Activated T-cell treated with anti-CD3 and anti-CD28 coated beads, Interleukin-2, amount 50 U/mL, for 72 hours (primary cell): ENCODE results near the gene TMA7B. TPM values are rescaled to one million over a fixed set of nuclear protein-coding genes. Genes with fewer than 3 reads are reported as not detected.
"Not testable (repeated sequence)": the region's sequence is repeated elsewhere in the genome, so short reads cannot be mapped to it uniquely, and the experiment has no call there.

Source experiments
- ATAC-seq, 2 donors: fragments of 150-1000 bp; cut with Tn5 transposase; replicated peaks in 1 of 2; 2 replicates each; pipeline ENCODE4 v1.10.0; 2021; ENCODE audit warnings: moderate library complexity in 2 of 2, mild to moderate bottlenecking in 1 of 2
- DNase-seq, 2 donors: peaks; one replicate each; pipeline ENCODE4 v3.0.0; 2021 to 2022; ENCODE audit warnings: mixed read lengths in 1 of 2
- H3K27ac Mint-ChIP-seq: one replicate; pipeline ENCODE4 v1.8.0; 2022; ENCODE audit warnings: mild to moderate bottlenecking, moderate library complexity, mixed read lengths
- H3K27me3 Mint-ChIP-seq: one replicate; pipeline ENCODE4 v1.8.0; 2022; ENCODE audit warnings: low read depth, mixed read lengths
- H3K36me3 Mint-ChIP-seq, 2 donors: one replicate each; pipeline ENCODE4 v1.8.0; 2022; ENCODE audit warnings: mixed read lengths in 2 of 2, mild to moderate bottlenecking in 1 of 2; ENCODE audit not compliant: insufficient read depth in 2 of 2
- H3K4me1 Mint-ChIP-seq: one replicate; pipeline ENCODE4 v1.8.0; 2022; ENCODE audit warnings: low read depth, mixed read lengths
- H3K4me3 Mint-ChIP-seq, 2 donors: one replicate each; pipeline ENCODE4 v1.8.0; 2022; ENCODE audit warnings: mild to moderate bottlenecking in 2 of 2, mixed read lengths in 2 of 2, moderate library complexity in 2 of 2
- H3K9me3 Mint-ChIP-seq, 2 donors: one replicate each; pipeline ENCODE4 v1.8.0; 2022; ENCODE audit warnings: mixed read lengths in 2 of 2
- total RNA-seq, 2 donors: library from RNA; stranded (reverse); gene quantifications; one replicate each; pipeline ENCODE4 v1.2.3, GENCODE V29; 2022

TMA7B gene
- total RNA-seq, 2 donors from 2014 or later: 1.4 to 2.5 TPM

- no peaks in the 10 kb centered on the region for H3K27me3 Mint-ChIP-seq
- H3K27ac Mint-ChIP-seq: no peak overlapping the region
- ATAC-seq (no peak), DNase-seq (no peak)
- no peak overlapping the region for H3K4me3 Mint-ChIP-seq
- H3K4me1 Mint-ChIP-seq: peaks cover 29% of the 10 kb centered on the region
- H3K36me3 Mint-ChIP-seq: no peaks in the 10 kb centered on the region
- no peaks in the 10 kb centered on the region for H3K9me3 Mint-ChIP-seq
These were observed 24.5 kb downstream of the TMA7B start for GRCh38 chr22:39984746-39985145.

- no peak overlapping the region for H3K27ac Mint-ChIP-seq
- no peaks in the 10 kb centered on the region for H3K9me3 Mint-ChIP-seq
- ATAC-seq: peak; percentile 76 to 84
- no peaks in the 10 kb centered on the region for H3K36me3 Mint-ChIP-seq
- no peaks in the 10 kb centered on the region for H3K27me3 Mint-ChIP-seq
- peaks cover 22% of the 10 kb centered on the region for H3K4me1 Mint-ChIP-seq
- peak overlapping the region; percentile 6 to 57 for H3K4me3 Mint-ChIP-seq
- peak; percentile 36 to 51 for DNase-seq
These were observed 25.3 kb downstream of the TMA7B start for GRCh38 chr22:39985383-39986035.

- H3K27ac Mint-ChIP-seq: no peak overlapping the region
- H3K36me3 Mint-ChIP-seq: no peaks in the 10 kb centered on the region
- peaks cover 21% of the 10 kb centered on the region for H3K27me3 Mint-ChIP-seq
- ATAC-seq (no peak), DNase-seq (no peak)
- H3K4me1 Mint-ChIP-seq: peaks cover 19% of the 10 kb centered on the region
- H3K9me3 Mint-ChIP-seq: no peaks in the 10 kb centered on the region
- no peak overlapping the region for H3K4me3 Mint-ChIP-seq
These were observed 28.4 kb downstream of the TMA7B start for GRCh38 chr22:39988386-39989114.

GRCh38 chr22:39989633-39990032 is 29.4 kb downstream of the TMA7B start:
- no peak overlapping the region for H3K4me3 Mint-ChIP-seq
- H3K27me3 Mint-ChIP-seq: peaks cover 27% of the 10 kb centered on the region
- ATAC-seq (no peak), DNase-seq (no peak)
- no peaks in the 10 kb centered on the region for H3K36me3 Mint-ChIP-seq
- H3K27ac Mint-ChIP-seq: no peak overlapping the region
- no peaks in the 10 kb centered on the region for H3K9me3 Mint-ChIP-seq
- H3K4me1 Mint-ChIP-seq: peaks cover 27% of the 10 kb centered on the region

GRCh38 chr22:39990686-39991085 is 30.5 kb downstream of the TMA7B start:
- Mint-ChIP-seq H3K27me3 (peaks cover 27% of the 10 kb centered on the region), H3K4me3 (no peak overlapping the region), H3K9me3 (no peaks in the 10 kb centered on the region), H3K27ac (no peak overlapping the region), H3K36me3 (no peaks in the 10 kb centered on the region), H3K4me1 (peaks cover 18% of the 10 kb centered on the region)
- DNase-seq (no peak), ATAC-seq (no peak)

GRCh38 chr22:39991159-39991860 is 31.1 kb downstream of the TMA7B start:
- H3K9me3 Mint-ChIP-seq: no peaks in the 10 kb centered on the region
- no peak overlapping the region for H3K4me3 Mint-ChIP-seq
- H3K4me1 Mint-ChIP-seq: peaks cover 16% of the 10 kb centered on the region
- H3K27ac Mint-ChIP-seq: no peak overlapping the region
- peaks cover 27% of the 10 kb centered on the region for H3K27me3 Mint-ChIP-seq
- H3K36me3 Mint-ChIP-seq: no peaks in the 10 kb centered on the region
- no peak for DNase-seq
- no peak for ATAC-seq

- H3K4me3 Mint-ChIP-seq: no peak overlapping the region
- H3K36me3 Mint-ChIP-seq: no peaks in the 10 kb centered on the region
- peaks cover 36% of the 10 kb centered on the region for H3K27me3 Mint-ChIP-seq
These were observed 32.1 kb downstream of the TMA7B start for GRCh38 chr22:39992088-39992826.

GRCh38 chr22:39992894-39993293 is 32.7 kb downstream of the TMA7B start:
- not testable (repeated sequence) for H3K27ac Mint-ChIP-seq, ATAC-seq, H3K36me3 Mint-ChIP-seq, DNase-seq, H3K4me3 Mint-ChIP-seq, H3K9me3 Mint-ChIP-seq
- peaks cover 39% of the 10 kb centered on the region for H3K27me3 Mint-ChIP-seq
- H3K4me1 Mint-ChIP-seq: peaks cover 13% of the 10 kb centered on the region

More at GRCh38 chr22:39992088-39992826, 32.1 kb downstream of the TMA7B start:
- ATAC-seq (no peak), DNase-seq (no peak)
- Mint-ChIP-seq H3K4me1 (peaks cover 13% of the 10 kb centered on the region), H3K9me3 (no peaks in the 10 kb centered on the region), H3K27ac (no peak overlapping the region)

- DNase-seq (peak; percentile 25 to 57), ATAC-seq (peak; percentile 52 to 63)
- no peaks in the 10 kb centered on the region for H3K36me3 Mint-ChIP-seq
- H3K27ac Mint-ChIP-seq: no peak overlapping the region
- H3K27me3 Mint-ChIP-seq: peaks cover 39% of the 10 kb centered on the region
- no peaks in the 10 kb centered on the region for H3K9me3 Mint-ChIP-seq
- peak overlapping the region; percentile 68 to 76 for H3K4me3 Mint-ChIP-seq
- peaks cover 13% of the 10 kb centered on the region for H3K4me1 Mint-ChIP-seq
These were observed 33.9 kb downstream of the TMA7B start for GRCh38 chr22:39994041-39994565.

GRCh38 chr22:39994566-39995392 is 34.6 kb downstream of the TMA7B start, which contains the start of gene FAM83F:
Gene FAM83F, plus strand, starts transcription at chr22:39994954. Its CDS starts 89 bp downstream, at chr22:39995043.
- peak; percentile 58 to 60 for DNase-seq
- Mint-ChIP-seq H3K9me3 (no peaks in the 10 kb centered on the region), H3K4me3 (peak within 1 kb of the TSS; percentile 68 to 76), H3K4me1 (peaks cover 13% of the 10 kb centered on the region), H3K36me3 (no peaks in the 10 kb centered on the region), H3K27ac (no peak within 1 kb of the TSS), H3K27me3 (peaks cover 39% of the 10 kb centered on the region)
- peak; percentile 83 to 90 for ATAC-seq

GRCh38 chr22:39995393-39996252 is 35.4 kb downstream of the TMA7B start:
- H3K4me1 Mint-ChIP-seq: peaks cover 13% of the 10 kb centered on the region
- H3K27ac Mint-ChIP-seq: no peak overlapping the region
- no peaks in the 10 kb centered on the region for H3K9me3 Mint-ChIP-seq
- peak overlapping the region; percentile 18 to 19 for H3K4me3 Mint-ChIP-seq
- H3K36me3 Mint-ChIP-seq: no peaks in the 10 kb centered on the region
- H3K27me3 Mint-ChIP-seq: peaks cover 39% of the 10 kb centered on the region
- ATAC-seq (no peak), DNase-seq (no peak)
